Ecto neural progenitor cell (in vitro differentiated cells): ENCODE results near the gene CPN2.
A peak's percentile ranks its signal among the peaks of the same experiment; 100 is the strongest.

Experiments used
- DNase-seq: peaks from one replicate; pipeline ENCODE4 v3.0.0-alpha.2; 2018; ENCODE audit warnings: low spot score

Gene CPN2

GRCh38 chr3:194328053-194328657 is 23.0 kb downstream of the CPN2 start:
- DNase-seq: no peak

DNA sequence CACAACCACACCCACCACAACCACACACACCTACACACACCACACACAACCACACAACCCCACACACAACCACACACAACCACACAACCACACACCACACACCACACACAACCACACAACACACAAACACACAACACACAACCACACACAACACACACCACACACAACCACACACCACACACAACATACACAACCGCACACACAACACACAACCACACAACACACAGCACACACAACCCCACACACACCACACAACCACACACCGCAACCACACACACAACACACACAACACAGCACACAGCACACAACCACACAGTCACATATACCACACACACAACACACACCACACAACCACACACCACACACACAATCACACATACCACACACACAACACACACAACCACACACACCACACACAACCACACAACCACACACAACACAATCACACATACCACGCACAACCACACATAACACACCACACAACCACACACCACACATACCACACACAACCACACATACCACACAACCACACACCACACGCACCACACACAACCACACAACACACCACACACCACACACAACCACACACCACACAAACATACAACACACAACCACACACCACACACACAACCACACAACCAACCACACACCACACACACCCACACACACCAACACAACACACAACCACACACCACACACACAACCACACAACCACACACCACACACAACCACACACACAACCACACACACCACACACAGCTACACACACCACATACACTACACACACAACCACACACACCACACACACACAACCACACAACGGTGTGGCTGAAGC is 23.7 kb downstream of the CPN2 start:
- no peak for DNase-seq

GRCh38 chr3:194326968-194327217 is 24.2 kb downstream of the CPN2 start:
- no peak for DNase-seq

DNA sequence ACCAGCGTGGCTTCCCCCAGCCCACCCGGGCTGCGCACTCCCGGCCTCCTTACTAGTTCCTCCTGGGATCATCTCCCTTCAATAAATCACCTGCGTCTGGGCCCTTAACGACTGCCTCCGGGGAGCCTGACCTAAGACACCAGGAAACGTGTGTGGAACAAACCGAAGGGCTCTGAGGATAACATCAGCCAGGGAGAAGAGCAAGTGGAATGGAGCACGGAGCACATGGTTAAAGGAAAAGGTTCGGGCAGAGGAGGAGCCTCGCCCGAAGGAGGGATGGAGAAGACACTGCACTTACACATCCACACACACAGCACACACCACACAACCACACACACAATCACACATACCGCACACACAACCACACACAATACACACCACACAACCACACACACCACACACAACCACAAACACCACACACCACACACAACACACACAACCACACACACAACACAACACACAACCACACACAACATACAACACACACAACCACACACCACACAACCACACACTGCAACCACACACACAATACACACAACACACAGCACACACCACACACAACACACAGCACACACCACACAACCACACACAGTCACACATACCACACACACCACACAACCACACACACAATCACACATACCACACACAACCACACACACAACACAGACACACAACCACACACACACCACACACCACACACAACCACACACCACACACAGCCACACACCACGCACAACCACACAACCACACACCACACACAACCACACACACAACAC is 24.7 kb downstream of the CPN2 start:
- DNase-seq: no peak

- DNase-seq: no peak
Measured at GRCh38 chr3:194325424-194326153, 25.5 kb downstream of the CPN2 start.

DNA sequence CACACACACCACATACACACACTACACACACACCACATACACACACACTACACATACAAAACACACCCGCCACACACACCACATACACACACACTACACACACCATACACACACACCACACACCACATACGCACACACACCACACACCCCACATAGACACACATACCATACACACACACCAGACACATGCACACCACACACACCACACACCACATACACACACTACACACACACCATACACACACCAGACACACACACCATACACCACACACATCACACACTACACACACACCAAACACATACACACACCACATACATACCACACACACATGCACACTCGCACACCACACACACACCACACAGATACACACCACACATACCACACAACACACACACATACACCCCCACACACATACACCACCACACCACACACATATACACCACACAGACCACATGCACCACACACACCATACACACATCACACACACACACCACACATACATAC is 26.3 kb downstream of the CPN2 start:
- no peak for DNase-seq

GRCh38 chr3:194323785-194324735 is 27.1 kb downstream of the CPN2 start:
- DNase-seq: no peak

- DNase-seq: no peak
Measured at GRCh38 chr3:194322678-194323211, 28.4 kb downstream of the CPN2 start.

DNA sequence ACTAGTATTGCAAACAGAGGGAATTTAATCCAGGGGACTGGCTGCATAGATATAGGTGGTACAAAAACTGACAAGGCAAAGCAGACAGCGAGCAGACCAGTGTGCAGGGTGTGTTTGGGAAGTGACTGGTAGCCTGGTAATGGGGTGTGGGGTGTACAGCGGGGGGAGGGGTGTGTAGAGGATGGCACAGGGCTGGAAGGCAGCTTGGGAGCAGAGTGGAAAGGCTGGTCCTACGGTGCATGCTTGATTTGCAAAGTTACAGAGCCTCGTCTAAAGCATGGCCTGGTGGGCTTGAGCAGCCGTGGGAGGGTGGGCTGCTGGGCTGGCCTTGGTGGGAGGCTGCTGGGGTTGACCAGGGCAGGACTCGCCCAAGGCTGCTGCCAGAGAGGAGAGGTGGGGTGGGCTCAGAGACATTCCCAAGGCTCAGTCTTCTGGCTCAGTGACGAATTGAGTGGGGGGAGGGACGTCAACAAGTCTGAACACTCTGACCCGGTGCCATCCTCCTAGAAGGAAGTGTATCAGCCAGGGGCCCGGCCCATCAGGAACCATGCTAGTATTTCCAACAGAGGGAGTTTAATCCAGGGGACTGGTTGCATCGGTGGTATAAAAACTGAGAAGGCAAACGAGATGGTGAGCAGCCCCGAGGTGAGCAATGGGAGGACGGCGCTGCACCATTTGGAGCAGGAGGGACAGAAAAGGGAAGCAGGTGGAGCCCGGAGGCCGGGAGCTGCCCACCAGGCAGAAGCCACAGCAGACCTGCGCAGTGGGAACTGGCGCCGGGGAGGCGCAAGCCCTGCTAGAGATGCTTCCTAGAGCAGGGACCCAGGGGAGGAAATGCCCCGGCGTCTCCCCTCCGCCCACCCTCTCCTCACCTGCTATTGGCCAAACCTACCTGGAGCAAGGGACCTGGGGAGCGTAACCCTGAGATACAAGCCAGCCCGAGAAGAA is 29.2 kb downstream of the CPN2 start:
- no peak for DNase-seq

DNA sequence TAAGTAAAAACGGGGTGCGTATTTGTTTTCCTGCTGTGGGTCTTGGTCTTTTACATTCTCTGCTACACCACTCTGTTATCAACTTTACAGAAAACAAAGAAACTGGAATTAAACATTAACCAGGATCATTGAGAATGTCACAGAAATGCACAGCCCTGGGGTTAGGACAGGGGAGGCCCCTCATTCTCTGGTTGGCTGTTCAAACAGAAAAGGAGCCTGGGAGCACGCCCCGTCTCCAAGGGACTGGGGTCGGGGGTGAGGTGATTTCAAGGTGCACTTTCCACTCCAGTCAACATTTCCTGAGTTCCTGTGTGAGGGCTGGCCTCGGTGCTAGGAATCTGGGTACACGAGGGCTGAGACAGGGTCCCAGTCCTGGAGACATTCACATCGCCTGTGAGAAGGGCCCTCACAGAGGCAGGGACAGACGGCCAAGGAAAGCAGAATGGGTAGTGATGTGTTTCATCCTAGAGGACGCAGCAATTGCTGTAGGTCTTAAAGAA is 30.3 kb downstream of the CPN2 start:
- DNase-seq: no peak

GRCh38 chr3:194320100-194320499 is 31.0 kb downstream of the CPN2 start:
- DNase-seq: no peak

- DNase-seq: no peak
Measured at GRCh38 chr3:194318511-194319161, 32.5 kb downstream of the CPN2 start.

- DNase-seq: no peak
Measured at GRCh38 chr3:194316918-194317317, 34.2 kb downstream of the CPN2 start.

- DNase-seq: no peak
Measured at GRCh38 chr3:194315965-194316361, 35.2 kb downstream of the CPN2 start.

- peak; percentile 94 for DNase-seq
Measured at GRCh38 chr3:194315088-194315964, 35.8 kb downstream of the CPN2 start.

DNA sequence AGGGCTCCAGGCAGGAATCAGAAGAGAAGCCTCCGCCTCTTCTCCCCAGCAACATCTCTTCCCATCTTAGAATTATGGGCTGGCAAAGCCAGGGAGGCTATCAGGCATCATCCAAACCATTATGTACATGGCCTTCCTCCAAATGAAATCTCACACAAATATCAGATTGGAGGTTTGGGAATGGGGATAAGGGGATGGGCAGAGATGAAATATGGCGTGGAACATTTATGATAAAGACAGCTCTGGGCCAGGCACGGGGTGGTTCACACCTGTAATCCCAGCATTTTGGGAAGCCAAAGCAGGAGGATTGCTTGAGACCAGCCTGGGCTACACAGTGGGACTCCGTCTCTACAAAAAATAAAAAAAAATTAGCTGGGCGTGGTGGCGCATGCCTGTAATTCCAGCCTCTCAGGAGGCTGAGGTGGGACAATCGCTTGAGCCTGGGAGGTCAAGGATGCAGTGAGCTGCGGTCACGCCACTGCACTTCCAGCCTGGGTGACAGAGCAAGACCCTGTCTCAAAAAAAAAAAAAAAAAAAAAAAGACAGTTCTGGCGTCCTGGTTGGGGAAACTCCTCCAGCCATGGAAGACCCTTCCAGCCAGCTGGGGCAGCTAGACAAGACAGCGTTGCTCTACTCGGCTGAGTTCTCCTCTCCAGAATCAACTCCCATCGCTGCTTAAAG is 36.6 kb downstream of the CPN2 start:
- DNase-seq: no peak
